Activated naive CD4-positive, alpha-beta T cell treated with anti-CD3 and anti-CD28 coated beads, Interleukin-2, amount 50 U/mL, for 72 hours (primary cell): ENCODE data around the gene ZNF175. TPM values are rescaled to one million over a fixed set of nuclear protein-coding genes. Genes with fewer than 3 reads are reported as not detected.
A peak's percentile ranks its signal among the peaks of the same experiment; 100 is the strongest.

Experiments
- ATAC-seq, 2 donors: fragments of 150-1000 bp; cut with Tn5 transposase; 2 replicates each; pipeline ENCODE4 v1.10.0; 2021; ENCODE audit warnings: mild to moderate bottlenecking in 2 of 2, moderate library complexity in 2 of 2
- DNase-seq, 2 donors: peaks; one replicate each; pipeline ENCODE4 v3.0.0; 2021 to 2022; ENCODE audit warnings: low spot score in 2 of 2
- H3K27ac Mint-ChIP-seq, 2 donors: one replicate each; pipeline ENCODE4 v1.8.0; 2022; ENCODE audit warnings: mild to moderate bottlenecking in 2 of 2, mixed read lengths in 2 of 2
- H3K36me3 Mint-ChIP-seq, 2 donors: one replicate each; pipeline ENCODE4 v1.8.0; 2022; ENCODE audit warnings: mixed read lengths in 2 of 2
- H3K9me3 Mint-ChIP-seq, 2 donors: one replicate each; pipeline ENCODE4 v1.8.0; 2022; ENCODE audit warnings: mixed read lengths in 2 of 2
- total RNA-seq, 2 donors: library from RNA; stranded (reverse); gene quantifications; one replicate each; pipeline ENCODE4 v1.2.3, GENCODE V29; 2022

Gene ZNF175
- total RNA-seq, 2 donors from 2014 or later: 11.3 to 14.2 TPM

DNA sequence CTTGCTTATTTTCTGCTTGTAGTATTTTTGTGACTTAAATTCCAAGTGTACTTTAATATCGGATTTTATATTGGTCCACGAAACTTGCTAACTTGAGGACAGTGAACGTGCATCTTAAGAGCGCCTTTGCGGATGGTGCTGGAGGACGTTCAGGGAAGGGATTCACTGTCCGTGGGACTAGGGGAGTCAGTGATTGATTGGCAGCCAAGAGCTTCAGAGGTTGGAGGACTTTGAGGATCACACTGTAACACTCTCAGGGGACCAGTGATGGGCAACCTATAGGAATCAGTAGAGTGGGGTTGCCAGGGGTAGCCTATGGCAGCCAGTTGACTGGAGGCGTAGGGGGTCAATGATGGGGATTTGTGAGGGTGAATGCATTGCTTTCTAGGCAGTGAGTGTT is 516 bp downstream of the ZNF175 start:
- peak in 1 of 2 donors; percentile 26 for ATAC-seq
- H3K27ac Mint-ChIP-seq: peak overlapping the region; percentile 90 to 95

DNA sequence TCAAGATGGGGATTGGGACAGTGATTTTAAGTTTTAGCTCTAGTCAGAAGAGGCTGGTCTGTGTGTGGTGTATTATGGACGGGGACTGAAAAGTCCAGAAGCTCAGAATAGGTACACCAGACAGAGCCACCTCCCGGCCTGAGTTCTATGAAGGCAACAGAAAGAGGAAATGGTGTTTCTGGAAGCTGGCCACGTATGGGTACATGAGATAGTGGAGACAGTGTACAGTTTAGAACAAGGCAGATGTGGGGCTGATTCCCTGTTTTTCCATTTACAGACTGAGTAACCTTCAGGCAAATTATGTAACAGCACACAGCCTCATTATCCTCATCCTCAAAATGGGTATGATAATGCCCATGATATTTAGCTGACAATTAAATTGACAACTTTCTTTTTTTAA is 1.3 kb downstream of the ZNF175 start:
- DNase-seq (no peak), ATAC-seq (no peak)
- Mint-ChIP-seq H3K27ac (peak overlapping the region in 1 of 2 donors; percentile 90), H3K9me3 (peaks cover 0 to 4% of the 10 kb centered on the region in 2 donors), H3K36me3 (peaks cover 37 to 41% of the 10 kb centered on the region in 2 donors)

More for the DNA sequence above, 516 bp downstream of the ZNF175 start:
- DNase-seq: no peak
- Mint-ChIP-seq H3K36me3 (peaks cover 33 to 34% of the 10 kb centered on the region in 2 donors), H3K9me3 (peaks cover 0 to 4% of the 10 kb centered on the region in 2 donors)

DNA sequence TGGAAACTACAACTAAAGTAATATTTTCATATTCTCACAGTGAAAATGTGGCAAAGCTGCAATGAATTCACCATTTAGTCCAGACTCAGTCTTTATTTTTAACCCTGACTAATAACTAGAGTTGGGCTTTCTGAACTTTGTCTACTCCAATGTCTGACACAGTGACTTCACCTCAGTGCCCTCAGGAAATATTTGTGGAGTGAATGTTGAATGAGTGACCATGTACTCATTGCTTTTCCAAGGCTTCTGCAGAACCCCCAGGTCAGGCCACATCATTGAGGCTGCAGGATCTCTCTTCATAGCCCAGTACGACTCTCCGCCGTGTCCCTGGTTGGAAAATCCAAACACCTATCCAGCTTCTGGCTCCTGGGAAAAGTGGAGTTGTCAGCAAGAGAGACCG is 1.8 kb downstream of the ZNF175 start:
- H3K27ac Mint-ChIP-seq: no peak overlapping the region
- H3K36me3 Mint-ChIP-seq: peaks cover 37 to 46% of the 10 kb centered on the region in 2 donors
- ATAC-seq: no peak
- H3K9me3 Mint-ChIP-seq: peaks cover 0 to 4% of the 10 kb centered on the region in 2 donors
- no peak for DNase-seq

DNA sequence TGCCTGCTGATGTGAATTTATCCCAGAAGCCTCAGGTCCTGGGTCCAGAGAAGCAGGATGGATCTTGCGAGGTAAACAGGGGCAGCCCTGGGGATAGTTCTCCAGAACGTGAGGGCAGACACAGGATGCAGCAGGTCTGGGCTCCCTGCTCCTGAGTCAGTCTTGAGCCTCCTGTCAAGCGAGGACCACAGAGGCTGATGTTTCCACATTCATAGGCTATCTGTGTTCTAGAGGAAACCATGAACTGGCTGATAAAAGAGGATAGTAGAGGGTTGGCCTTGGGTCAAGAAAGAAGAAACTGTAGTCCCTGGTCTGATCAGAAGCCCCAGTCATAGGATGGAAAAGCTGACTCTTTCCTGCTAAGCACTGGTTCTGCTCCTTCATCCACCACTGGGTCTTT is 2.2 kb downstream of the ZNF175 start:
- Mint-ChIP-seq H3K36me3 (peaks cover 37 to 46% of the 10 kb centered on the region in 2 donors), H3K27ac (peak overlapping the region in 1 of 2 donors; percentile 60), H3K9me3 (peaks cover 0 to 4% of the 10 kb centered on the region in 2 donors)
- ATAC-seq: no peak
- no peak for DNase-seq

DNA sequence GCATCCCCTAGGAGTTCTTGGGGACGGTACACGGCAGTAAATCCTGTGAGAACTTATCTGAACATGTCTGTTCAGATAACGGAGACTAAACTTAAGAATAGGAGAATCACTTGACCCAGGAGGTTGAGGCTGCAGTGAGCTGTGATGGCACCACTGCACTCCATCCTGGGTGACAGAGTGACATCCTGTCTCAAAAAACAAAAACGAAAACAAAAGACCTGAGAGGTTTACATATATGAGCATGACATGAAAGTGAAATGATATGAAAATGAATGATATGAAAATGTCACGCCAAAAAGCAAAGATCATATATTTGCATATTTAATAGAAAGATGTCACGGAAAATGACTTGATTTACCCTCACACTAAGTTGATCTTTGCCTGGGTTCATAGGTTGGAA is 5.8 kb downstream of the ZNF175 start:
- no peak for DNase-seq
- Mint-ChIP-seq H3K27ac (no peak overlapping the region), H3K36me3 (peaks cover 44 to 55% of the 10 kb centered on the region in 2 donors), H3K9me3 (peaks cover 0 to 3% of the 10 kb centered on the region in 2 donors)
- peak in 1 of 2 donors; percentile 61 for ATAC-seq

DNA sequence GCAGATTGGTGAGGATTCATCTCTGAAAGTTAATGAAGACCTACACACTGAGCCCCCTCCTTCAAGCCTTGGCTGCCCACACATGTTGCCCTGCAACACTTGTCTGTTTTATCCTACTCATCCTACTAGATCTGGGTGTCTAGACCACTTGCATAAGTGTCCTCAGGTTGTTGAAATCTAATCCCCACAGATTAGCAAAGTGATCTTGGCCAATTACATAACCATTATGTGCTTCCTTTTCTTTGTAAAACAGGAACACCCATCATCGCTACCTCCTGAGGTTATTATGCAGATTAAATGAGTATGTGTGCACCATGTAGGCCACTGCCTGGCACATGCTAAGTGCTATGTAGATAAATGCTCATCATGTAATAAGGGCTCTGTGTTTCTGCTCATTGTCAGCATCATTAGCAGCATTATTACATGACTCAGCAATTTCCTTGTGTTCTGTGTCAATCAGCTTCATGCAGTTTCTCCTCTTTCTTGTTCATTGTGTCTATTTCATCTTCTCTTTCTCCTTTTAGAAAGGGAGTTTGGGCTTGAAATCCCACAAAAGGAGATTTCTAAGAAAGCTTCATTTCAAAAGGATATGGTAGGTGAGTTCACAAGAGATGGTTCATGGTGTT is 15.1 kb downstream of the ZNF175 start:
- peaks cover 35 to 40% of the 10 kb centered on the region in 2 donors for H3K9me3 Mint-ChIP-seq
- no peak for DNase-seq
- peaks cover 83 to 87% of the 10 kb centered on the region in 2 donors for H3K36me3 Mint-ChIP-seq
- H3K27ac Mint-ChIP-seq: no peak overlapping the region
- ATAC-seq: no peak

DNA sequence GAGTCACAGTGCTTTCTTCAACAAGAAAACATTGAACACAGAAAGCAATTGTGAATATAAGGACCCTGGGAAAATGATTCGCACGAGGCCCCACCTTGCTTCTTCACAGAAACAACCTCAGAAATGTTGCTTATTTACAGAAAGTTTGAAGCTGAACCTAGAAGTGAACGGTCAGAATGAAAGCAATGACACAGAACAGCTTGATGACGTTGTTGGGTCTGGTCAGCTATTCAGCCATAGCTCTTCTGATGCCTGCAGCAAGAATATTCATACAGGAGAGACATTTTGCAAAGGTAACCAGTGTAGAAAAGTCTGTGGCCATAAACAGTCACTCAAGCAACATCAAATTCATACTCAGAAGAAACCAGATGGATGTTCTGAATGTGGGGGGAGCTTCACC is 15.7 kb downstream of the ZNF175 start:
- no peak overlapping the region for H3K27ac Mint-ChIP-seq
- ATAC-seq (no peak), DNase-seq (no peak)
- H3K9me3 Mint-ChIP-seq: peaks cover 35 to 40% of the 10 kb centered on the region in 2 donors
- H3K36me3 Mint-ChIP-seq: peaks cover 77 to 81% of the 10 kb centered on the region in 2 donors

DNA sequence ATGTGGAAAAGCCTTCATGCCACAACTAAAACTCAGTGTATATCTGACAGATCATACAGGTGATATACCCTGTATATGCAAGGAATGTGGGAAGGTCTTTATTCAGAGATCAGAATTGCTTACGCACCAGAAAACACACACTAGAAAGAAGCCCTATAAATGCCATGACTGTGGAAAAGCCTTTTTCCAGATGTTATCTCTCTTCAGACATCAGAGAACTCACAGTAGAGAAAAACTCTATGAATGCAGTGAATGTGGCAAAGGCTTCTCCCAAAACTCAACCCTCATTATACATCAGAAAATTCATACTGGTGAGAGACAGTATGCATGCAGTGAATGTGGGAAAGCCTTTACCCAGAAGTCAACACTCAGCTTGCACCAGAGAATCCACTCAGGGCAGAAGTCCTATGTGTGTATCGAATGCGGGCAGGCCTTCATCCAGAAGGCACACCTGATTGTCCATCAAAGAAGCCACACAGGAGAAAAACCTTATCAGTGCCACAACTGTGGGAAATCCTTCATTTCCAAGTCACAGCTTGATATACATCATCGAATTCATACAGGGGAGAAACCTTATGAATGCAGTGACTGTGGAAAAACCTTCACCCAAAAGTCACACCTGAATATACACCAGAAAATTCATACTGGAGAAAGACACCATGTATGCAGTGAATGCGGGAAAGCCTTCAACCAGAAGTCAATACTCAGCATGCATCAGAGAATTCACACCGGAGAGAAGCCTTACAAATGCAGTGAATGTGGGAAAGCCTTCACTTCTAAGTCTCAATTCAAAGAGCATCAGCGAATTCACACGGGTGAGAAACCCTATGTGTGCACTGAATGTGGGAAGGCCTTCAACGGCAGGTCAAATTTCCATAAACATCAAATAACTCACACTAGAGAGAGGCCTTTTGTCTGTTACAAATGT is 16.4 kb downstream of the ZNF175 start:
- DNase-seq (no peak), ATAC-seq (no peak)
- Mint-ChIP-seq H3K36me3 (peaks cover 70 to 74% of the 10 kb centered on the region in 2 donors), H3K9me3 (peaks cover 35 to 40% of the 10 kb centered on the region in 2 donors), H3K27ac (no peak overlapping the region)

DNA sequence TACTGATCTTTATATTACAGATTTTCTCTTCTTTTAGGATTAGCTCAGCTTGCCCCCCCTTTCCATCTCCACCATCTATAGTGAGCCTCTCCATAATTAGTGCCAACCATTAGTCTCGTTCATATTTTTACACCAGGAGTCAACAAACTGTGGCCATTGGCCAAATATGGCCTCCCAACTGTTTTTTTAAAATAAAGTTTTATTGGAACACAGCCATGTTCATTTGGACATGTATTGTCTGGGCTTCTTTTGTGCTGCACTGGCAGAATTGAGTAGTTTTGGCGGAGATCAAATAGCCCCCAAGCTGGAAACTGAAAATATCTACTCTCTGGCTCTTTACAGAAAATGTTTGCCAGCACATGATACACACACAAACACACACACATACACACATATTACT is 18.4 kb downstream of the ZNF175 start:
- DNase-seq (no peak), ATAC-seq (no peak)
- peaks cover 23 to 33% of the 10 kb centered on the region in 2 donors for H3K9me3 Mint-ChIP-seq
- peaks cover 50 to 60% of the 10 kb centered on the region in 2 donors for H3K36me3 Mint-ChIP-seq
- no peak overlapping the region for H3K27ac Mint-ChIP-seq

DNA sequence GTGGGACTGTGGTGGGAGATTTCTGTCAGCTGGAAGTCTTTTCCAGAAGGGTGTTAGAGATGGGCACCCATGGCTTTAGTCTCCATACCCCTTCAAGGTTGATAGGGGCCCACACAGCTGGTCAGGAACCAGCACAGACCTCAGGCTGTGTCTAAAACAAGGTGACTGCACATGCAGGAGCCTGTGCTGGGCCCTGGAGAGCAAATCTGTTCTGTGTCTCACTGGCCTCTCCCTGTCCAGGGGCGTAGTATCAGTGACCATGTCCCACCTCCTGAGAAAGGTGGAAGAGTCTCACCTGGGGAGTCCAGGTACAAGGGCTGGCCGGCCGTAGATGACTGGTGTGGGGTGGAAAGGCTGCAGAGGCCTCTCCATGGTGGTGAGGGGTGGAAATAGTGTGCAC is 19.4 kb downstream of the ZNF175 start:
- DNase-seq (no peak), ATAC-seq (no peak)
- Mint-ChIP-seq H3K36me3 (peaks cover 41 to 56% of the 10 kb centered on the region in 2 donors), H3K27ac (no peak overlapping the region), H3K9me3 (peaks cover 23 to 28% of the 10 kb centered on the region in 2 donors)

DNA sequence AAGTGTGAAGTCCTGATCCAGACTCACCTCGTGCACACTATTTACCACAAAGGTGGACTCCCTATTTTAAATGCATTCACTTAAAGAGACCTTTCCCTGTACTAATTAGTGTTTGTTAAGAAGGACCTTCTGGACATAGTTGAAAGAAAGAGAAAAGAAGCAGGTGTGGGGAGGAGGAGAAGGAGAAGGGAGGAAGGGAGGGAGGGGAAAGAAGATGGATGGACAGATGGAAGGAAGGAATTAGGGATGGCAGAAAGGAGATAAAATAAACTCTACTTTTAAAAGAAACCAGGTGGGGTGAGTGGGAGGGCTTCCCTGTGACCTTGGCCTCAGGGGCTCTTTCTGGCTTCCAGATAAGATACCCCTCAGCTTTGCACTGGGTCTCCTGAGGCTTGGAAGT is 21.4 kb downstream of the ZNF175 start:
- Mint-ChIP-seq H3K27ac (no peak overlapping the region), H3K9me3 (peaks cover 6 to 8% of the 10 kb centered on the region in 2 donors)

DNA sequence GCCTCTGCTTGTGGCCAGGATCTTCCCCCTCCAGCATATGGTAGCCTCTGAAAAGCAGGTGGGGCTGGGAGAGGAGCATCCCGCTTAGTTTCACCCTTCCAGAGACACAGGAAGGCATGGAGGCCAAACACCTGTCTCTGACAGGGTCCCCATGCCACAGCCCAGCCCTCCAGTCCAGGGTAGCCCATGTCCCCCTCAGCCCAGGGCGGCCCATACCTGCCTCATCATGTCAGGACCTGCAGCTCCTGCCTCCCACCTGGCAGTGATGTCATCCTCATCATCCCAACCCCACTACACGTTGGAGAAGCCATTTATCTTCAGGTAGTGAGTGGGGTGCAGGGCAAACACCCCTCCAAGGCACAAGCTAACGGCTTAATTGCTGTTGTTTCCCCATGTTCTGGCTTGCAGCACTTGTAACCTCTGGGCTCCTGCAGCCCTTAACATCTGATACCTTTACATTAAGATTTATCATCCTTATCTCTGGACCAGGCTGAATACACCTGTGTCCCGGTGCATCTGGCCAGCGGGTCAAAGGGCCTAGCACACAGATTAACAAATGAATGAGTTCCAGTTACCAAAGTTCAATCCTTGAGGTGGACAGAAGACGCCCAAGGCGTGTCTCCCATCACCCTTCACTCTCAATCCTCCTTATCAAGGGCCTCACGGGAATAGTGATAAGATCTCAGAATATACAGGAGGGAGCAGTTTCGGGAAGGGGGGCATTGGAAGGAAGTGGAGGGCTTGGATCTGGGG is 22.2 kb downstream of the ZNF175 start:
- ATAC-seq (no peak), DNase-seq (no peak)
- peaks cover 12 to 28% of the 10 kb centered on the region in 2 donors for H3K36me3 Mint-ChIP-seq
- H3K27ac Mint-ChIP-seq: peak overlapping the region; percentile 11 to 57
- peaks cover 6% of the 10 kb centered on the region in 2 donors for H3K9me3 Mint-ChIP-seq

More for the DNA sequence above, 21.4 kb downstream of the ZNF175 start:
- ATAC-seq (no peak), DNase-seq (no peak)
- H3K36me3 Mint-ChIP-seq: peaks cover 20 to 36% of the 10 kb centered on the region in 2 donors

DNA sequence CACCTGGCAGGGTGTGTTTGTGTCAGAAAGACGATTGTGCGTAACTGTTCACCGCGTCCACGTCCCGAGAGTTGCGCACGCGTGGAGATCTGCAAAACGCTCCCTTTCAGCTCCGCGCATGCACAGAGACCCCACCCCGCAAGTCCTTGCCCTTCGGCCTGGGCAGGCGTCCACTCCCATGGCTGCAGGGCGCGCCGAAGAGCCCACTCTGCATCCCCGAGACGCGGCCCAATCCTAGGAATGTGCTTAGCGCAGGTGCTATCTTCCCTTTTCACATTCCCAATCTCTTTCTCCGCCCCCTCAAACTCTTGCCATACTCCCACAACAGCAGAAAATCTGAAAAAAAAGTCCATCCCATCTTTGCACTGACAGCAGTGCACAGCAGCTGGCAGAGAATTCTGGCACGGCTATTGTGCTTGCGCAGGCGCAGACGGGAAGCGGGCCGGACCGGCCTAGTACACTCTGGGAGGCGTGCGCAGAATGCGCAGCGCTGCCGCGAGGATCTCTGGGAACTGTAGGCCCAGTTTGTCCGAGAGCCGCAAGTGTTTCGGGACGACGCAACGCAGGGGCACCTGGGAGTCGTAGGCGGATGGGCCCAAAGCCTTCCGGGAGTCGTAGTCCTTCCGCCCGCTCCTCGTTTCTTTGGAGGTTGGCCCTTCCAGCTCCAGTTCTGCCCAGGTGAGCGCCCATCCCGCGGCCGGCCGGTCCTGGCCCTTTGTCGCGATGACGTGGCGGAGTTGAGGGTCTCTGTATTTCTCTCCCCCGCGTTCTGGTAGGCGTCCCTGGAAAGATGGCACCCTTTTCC is 23.1 kb downstream of the ZNF175 start:
- peaks cover 6% of the 10 kb centered on the region in 2 donors for H3K9me3 Mint-ChIP-seq

DNA sequence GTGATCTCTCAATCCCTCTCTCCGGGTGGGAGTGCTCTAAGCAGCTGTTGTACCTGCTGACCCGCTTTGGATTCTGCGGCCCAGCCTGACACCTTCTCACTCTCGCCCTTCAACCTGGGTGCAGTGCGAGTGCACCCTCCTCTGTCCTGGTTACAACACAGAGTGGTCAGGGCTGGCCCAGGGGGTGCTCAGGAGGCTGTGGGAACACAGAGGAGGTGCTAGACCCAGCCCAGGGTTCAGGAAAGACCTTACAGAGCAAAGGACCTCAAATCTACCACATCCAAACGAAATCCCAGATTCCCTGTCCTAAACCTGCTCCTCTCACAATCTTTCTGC is 23.7 kb downstream of the ZNF175 start:
- Mint-ChIP-seq H3K36me3 (peaks cover 6 to 19% of the 10 kb centered on the region in 2 donors), H3K9me3 (peaks cover 2 to 6% of the 10 kb centered on the region in 2 donors), H3K27ac (peak overlapping the region; percentile 11 to 57)
- DNase-seq (no peak), ATAC-seq (peak; percentile 11 to 16)

More for the DNA sequence above, 23.1 kb downstream of the ZNF175 start:
- ATAC-seq (peak; percentile 100), DNase-seq (peak; percentile 95 to 96)
- Mint-ChIP-seq H3K36me3 (peaks cover 10 to 24% of the 10 kb centered on the region in 2 donors), H3K27ac (peak overlapping the region; percentile 11 to 57)

DNA sequence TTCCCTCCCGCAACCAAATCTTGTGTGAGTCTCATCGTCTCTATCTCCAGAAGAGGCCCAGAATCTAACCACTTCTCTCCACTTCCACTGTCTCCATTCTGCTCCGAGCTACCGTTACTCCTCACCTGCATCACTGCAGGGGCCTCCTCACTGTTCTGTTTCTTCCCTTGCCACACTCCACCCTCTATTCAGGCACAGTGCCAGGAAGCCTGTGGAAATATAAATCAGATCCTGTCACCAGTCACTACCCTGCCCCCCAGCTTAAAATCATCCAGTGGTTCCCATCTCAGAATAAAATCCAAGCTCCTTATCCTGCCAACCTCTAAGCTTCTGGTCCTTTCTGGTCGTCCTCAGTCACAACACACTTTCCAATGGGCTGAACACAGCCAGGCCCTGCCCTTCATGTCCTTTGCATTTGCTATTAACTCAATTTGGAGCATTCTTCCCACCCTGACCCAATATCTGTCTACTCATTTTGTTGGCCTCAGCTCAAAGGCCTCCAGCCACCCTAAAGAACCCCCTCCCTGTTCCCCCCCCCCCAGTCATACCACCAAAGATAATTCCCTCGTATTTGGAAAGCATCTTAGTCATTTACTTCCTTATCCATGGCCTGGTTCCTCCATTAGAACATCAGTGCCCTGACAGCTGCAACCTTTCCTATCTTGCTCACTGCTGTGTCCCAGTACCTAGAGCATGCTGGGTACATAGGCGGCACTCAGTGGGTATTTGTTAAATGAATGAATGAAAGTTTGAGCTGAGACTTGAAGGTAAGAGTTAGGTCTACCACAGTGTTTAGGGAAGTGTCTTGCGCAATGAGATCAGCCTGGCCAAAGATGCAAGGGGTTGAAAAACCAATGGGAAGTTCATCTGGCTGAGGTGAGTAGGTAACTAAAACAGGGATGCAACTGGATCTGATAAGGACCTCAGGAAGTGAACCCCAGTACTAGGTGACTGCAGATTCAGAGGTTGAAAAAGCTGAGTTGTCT is 24.4 kb downstream of the ZNF175 start:
- Mint-ChIP-seq H3K36me3 (peaks cover 4 to 12% of the 10 kb centered on the region in 2 donors), H3K27ac (peak overlapping the region; percentile 57 to 70), H3K9me3 (peaks cover 0 to 6% of the 10 kb centered on the region in 2 donors)
- DNase-seq (no peak), ATAC-seq (no peak)
